CD4-positive, alpha-beta T cell (primary cell): Measurements from ENCODE around the gene UBTD1. TPM values are rescaled to one million over a fixed set of nuclear protein-coding genes. Genes with fewer than 3 reads are reported as not detected.

Experiments
- ATAC-seq: fragments of 200-7000 bp; cut with Tn5 transposase; one replicate; pipeline ENCODE4 v1.10.0; 2022; ENCODE audit warnings: mild to moderate bottlenecking; ENCODE audit not compliant: poor library complexity
- CTCF ChIA-PET: fragments of 350-600 bp; sonication (Branson Sonifier 250); formaldehyde crosslinking; loops from one replicate; lab custom pipeline; 2021; ENCODE audit warnings: antibody characterized with exemption, inconsistent platforms; lab: Charles Lee
- POLR2A ChIA-PET: fragments of 350-600 bp; sonication (Branson Sonifier 250); formaldehyde crosslinking; loops from one replicate; lab custom pipeline; 2021; ENCODE audit warnings: antibody characterized with exemption, inconsistent platforms; lab: Charles Lee
- DNase-seq, 14 experiments: peaks; one replicate each; pipeline ENCODE4 v3.0.0-alpha.2; 2013 to 2020; ENCODE audit warnings: mixed read lengths in 2 of 14
- H3K27ac ChIP-seq, 2 donors: one replicate each; pipeline versions ENCODE4 v1.5.1 to v1.7.0; 2013; ENCODE audit warnings: low read length in 2 of 2, low read depth in 1 of 2, mild to moderate bottlenecking in 1 of 2
- H3K27me3 ChIP-seq, 2 experiments: 1 replicate in 1 of 2; 2 replicates in 1 of 2; pipeline versions ENCODE4 v1.6.1 to v1.7.0; 2013; ENCODE audit warnings: low read length in 2 of 2, control low read depth in 1 of 2, mild to moderate bottlenecking in 1 of 2, moderate library complexity in 1 of 2; ENCODE audit not compliant: insufficient read depth in 2 of 2, control insufficient read depth in 1 of 2
- H3K36me3 ChIP-seq: one replicate; pipeline ENCODE4 v1.6.1; 2013; ENCODE audit warnings: low read length, control low read depth; ENCODE audit not compliant: insufficient read depth
- H3K4me1 ChIP-seq: one replicate; pipeline ENCODE4 v1.6.1; 2013; ENCODE audit warnings: low read length, control low read depth; ENCODE audit not compliant: insufficient read depth
- H3K4me3 ChIP-seq: one replicate; pipeline ENCODE4 v1.5.1; 2013; ENCODE audit warnings: mild to moderate bottlenecking, low read length, moderate library complexity
- H3K9me3 ChIP-seq, 2 experiments: 1 replicate in 1 of 2; 2 replicates in 1 of 2; pipeline versions ENCODE4 v1.6.1 to v1.7.0; 2013; ENCODE audit warnings: low read length in 2 of 2, mild to moderate bottlenecking in 2 of 2, control low read depth in 1 of 2, moderate library complexity in 1 of 2; ENCODE audit not compliant: control insufficient read depth in 1 of 2, insufficient read depth in 1 of 2
- H3K27ac Mint-ChIP-seq: one replicate; pipeline ENCODE4 v1.8.0; 2020; ENCODE audit warnings: mixed read lengths
- H3K27me3 Mint-ChIP-seq: one replicate; pipeline ENCODE4 v1.8.0; 2021; ENCODE audit warnings: mixed read lengths
- H3K36me3 Mint-ChIP-seq: one replicate; pipeline ENCODE4 v1.8.0; 2021; ENCODE audit warnings: low read depth, mixed read lengths
- H3K4me1 Mint-ChIP-seq: one replicate; pipeline ENCODE4 v1.8.0; 2021; ENCODE audit warnings: low read depth, mixed read lengths
- H3K4me3 Mint-ChIP-seq: one replicate; pipeline ENCODE4 v1.8.0; 2020; ENCODE audit warnings: mild to moderate bottlenecking, mixed read lengths
- H3K9me3 Mint-ChIP-seq: one replicate; pipeline ENCODE4 v1.8.0; 2020; ENCODE audit warnings: mixed read lengths
- CTCF ChIP-seq: fragments of 200-600 bp; IDR thresholded peaks from one replicate; pipeline ENCODE4 v1.8.0; 2022; ENCODE audit warnings: antibody characterized with exemption, mild to moderate bottlenecking
- intact Hi-C, 2 experiments: fragments of 100-400 bp; cut with DNase I in 1 of 2; cut with micrococcal nuclease in 1 of 2; formaldehyde crosslinking; loops; one replicate each; pipeline versions ENCODE4 v1.15.1 to v1.9.0; 2023 to 2025; cut with DNase I, micrococcal nuclease
- total RNA-seq, 174 experiments: library from RNA in 2 of 174; stranded (reverse) in 2 of 174; gene quantifications; one replicate each; pipeline ENCODE4 v1.2.3 and lab custom pipeline; 2021 to 2026

Gene UBTD1
- total RNA-seq, 2 experiments from 2014 or later, result 0.56 to 0.80 TPM

- H3K36me3 ChIP-seq, result no peaks in the 10 kb centered on the region
- no peak overlapping the region for H3K4me3 ChIP-seq
- TF ChIP-seq CTCF, result no peak
- Mint-ChIP-seq H3K27me3 (no peaks in the 10 kb centered on the region), H3K36me3 (no peaks in the 10 kb centered on the region), H3K27ac (no peak overlapping the region), H3K4me3 (no peak overlapping the region), H3K4me1 (no peaks in the 10 kb centered on the region), H3K9me3 (no peaks in the 10 kb centered on the region)
- H3K27ac ChIP-seq, result no peak overlapping the region
- no peak for DNase-seq
- H3K9me3 ChIP-seq, result no peaks in the 10 kb centered on the region
- no peak for ATAC-seq
- H3K27me3 ChIP-seq, result no peaks in the 10 kb centered on the region
- CTCF ChIA-PET, result no interaction called here
- intact Hi-C loops, result no loop called here
- no peaks in the 10 kb centered on the region for H3K4me1 ChIP-seq
- POLR2A ChIA-PET, result no interaction called here
Measured at GRCh38 chr10:97573021-97573420, 74.3 kb downstream of the UBTD1 start.

- Histone ChIP-seq H3K4me1 (no peaks in the 10 kb centered on the region), H3K4me3 (no peak overlapping the region), H3K27ac (no peak overlapping the region), H3K36me3 (no peaks in the 10 kb centered on the region), H3K27me3 (peaks cover 2 to 3% of the 10 kb centered on the region in 2 experiments), H3K9me3 (no peaks in the 10 kb centered on the region)
- Mint-ChIP-seq H3K4me3 (no peak overlapping the region), H3K36me3 (no peaks in the 10 kb centered on the region), H3K27ac (no peak overlapping the region), H3K4me1 (no peaks in the 10 kb centered on the region), H3K27me3 (no peaks in the 10 kb centered on the region), H3K9me3 (no peaks in the 10 kb centered on the region)
- ATAC-seq (no peak), DNase-seq (no peak)
- no peak for TF ChIP-seq CTCF
- intact Hi-C loops, result no loop called here
- CTCF ChIA-PET, result interaction anchor here (0.7 kb wide), 1 partner anchor 81 kb away, joined by 3 read pairs; no protein-coding TSS in a partner anchor
- POLR2A ChIA-PET, result no interaction called here
Measured at GRCh38 chr10:97573672-97574071, 74.9 kb downstream of the UBTD1 start.

- Mint-ChIP-seq H3K9me3 (no peaks in the 10 kb centered on the region), H3K27ac (no peak overlapping the region), H3K4me3 (no peak overlapping the region), H3K27me3 (no peaks in the 10 kb centered on the region), H3K36me3 (no peaks in the 10 kb centered on the region), H3K4me1 (no peaks in the 10 kb centered on the region)
- ATAC-seq (no peak), DNase-seq (peak in 1 of 14 experiments; percentile 14)
- Histone ChIP-seq H3K36me3 (no peaks in the 10 kb centered on the region), H3K4me3 (no peak overlapping the region), H3K4me1 (no peaks in the 10 kb centered on the region), H3K27ac (no peak overlapping the region), H3K27me3 (peaks cover 2 to 5% of the 10 kb centered on the region in 2 experiments), H3K9me3 (no peaks in the 10 kb centered on the region)
- intact Hi-C loops, result no loop called here
- POLR2A ChIA-PET, result no interaction called here
- TF ChIP-seq CTCF, result no peak
- CTCF ChIA-PET, result no interaction called here
Measured at GRCh38 chr10:97574374-97575126, 75.8 kb downstream of the UBTD1 start.
